NCI-H2171 (cell line): ENCODE results near the gene ATRNL1.
"Not testable (repeated sequence)": the region's sequence is repeated elsewhere in the genome, so short reads cannot be mapped to it uniquely, and the experiment has no call there.

Experiments
- DNase-seq: peaks from one replicate; lab custom pipeline; 2025; lab: John Stamatoyannopoulos, UW

The ATRNL1 gene

GRCh38 chr10:115222039-115222438 lies 128.9 kb downstream of the ATRNL1 start:
- DNase-seq = no peak

GRCh38 chr10:115239761-115240160 lies 146.6 kb downstream of the ATRNL1 start:
- no peak for DNase-seq

- DNase-seq = no peak
Observed at GRCh38 chr10:115250784-115251183, 157.6 kb downstream of the ATRNL1 start.

- not testable (repeated sequence) for DNase-seq
Observed at GRCh38 chr10:115253765-115254164, 160.6 kb downstream of the ATRNL1 start.

GRCh38 chr10:115272482-115272881 lies 179.3 kb downstream of the ATRNL1 start:
- DNase-seq = no peak

GRCh38 chr10:115278294-115278693 lies 185.1 kb downstream of the ATRNL1 start:
- DNase-seq = no peak

- no peak for DNase-seq
Observed at GRCh38 chr10:115295213-115295805, 202.1 kb downstream of the ATRNL1 start.

- DNase-seq = no peak
Observed at GRCh38 chr10:115300080-115300479, 206.9 kb downstream of the ATRNL1 start.

GRCh38 chr10:115319669-115320068 lies 226.5 kb downstream of the ATRNL1 start:
- DNase-seq = not testable (repeated sequence)

- DNase-seq = no peak
Observed at GRCh38 chr10:115321360-115321759, 228.2 kb downstream of the ATRNL1 start.

- no peak for DNase-seq
Observed at GRCh38 chr10:115328331-115328730, 235.2 kb downstream of the ATRNL1 start.

GRCh38 chr10:115335366-115335765 lies 242.2 kb downstream of the ATRNL1 start:
- DNase-seq = no peak

GRCh38 chr10:115355162-115355760 lies 262.1 kb downstream of the ATRNL1 start:
- DNase-seq = peak; percentile 3

GRCh38 chr10:115367920-115368319 lies 274.8 kb downstream of the ATRNL1 start:
- not testable (repeated sequence) for DNase-seq

GRCh38 chr10:115379064-115379463 lies 285.9 kb downstream of the ATRNL1 start:
- DNase-seq = no peak

GRCh38 chr10:115384665-115385064 lies 291.5 kb downstream of the ATRNL1 start:
- DNase-seq = no peak

- DNase-seq = no peak
Observed at GRCh38 chr10:115390607-115391006, 297.4 kb downstream of the ATRNL1 start.

GRCh38 chr10:115398026-115398425 lies 304.9 kb downstream of the ATRNL1 start:
- no peak for DNase-seq

GRCh38 chr10:115402699-115403098 lies 309.5 kb downstream of the ATRNL1 start:
- DNase-seq = no peak

- not testable (repeated sequence) for DNase-seq
Observed at GRCh38 chr10:115405838-115406237, 312.7 kb downstream of the ATRNL1 start.

GRCh38 chr10:115409347-115409746 lies 316.2 kb downstream of the ATRNL1 start:
- DNase-seq = no peak

GRCh38 chr10:115417585-115418265 lies 324.6 kb downstream of the ATRNL1 start:
- DNase-seq = no peak

- DNase-seq = no peak
Observed at GRCh38 chr10:115422624-115423023, 329.5 kb downstream of the ATRNL1 start.
